H1 (cell line): ENCODE measurements around the gene SEMA4D. TPM values are rescaled to one million over a fixed set of nuclear protein-coding genes. Genes with fewer than 3 reads are reported as not detected.

Experiments used
- CTCF ChIA-PET: fragments of 300-600 bp; sonication (Branson Sonifier 250); formaldehyde crosslinking; loops from one replicate; lab custom pipeline; 2021; ENCODE audit not compliant: partially characterized antibody; lab: Charles Lee
- POLR2A ChIA-PET: fragments of 300-600 bp; sonication (Branson Sonifier 250); formaldehyde crosslinking; loops from one replicate; lab custom pipeline; 2021; ENCODE audit warnings: inconsistent platforms; ENCODE audit not compliant: partially characterized antibody; lab: Charles Lee
- DNase-seq, 2 experiments: peaks; one replicate each; pipeline versions ENCODE4 v3.0.0 to v3.0.0-alpha.2; 2010 to 2022; ENCODE audit warnings: low spot score in 2 of 2, low read depth in 1 of 2, mixed read lengths in 1 of 2
- FAIRE-seq: peaks from 2 replicates; lab custom pipeline; 2011; peaks lifted over from hg19 to GRCh38; lab: Jason Lieb, UNC
- H2AFZ ChIP-seq: 2 replicates; pipeline ENCODE4 v1.8.1; 2012; ENCODE audit warnings: low read length, inconsistent platforms
- H2AK5ac ChIP-seq: 2 replicates; pipeline ENCODE4 v1.6.1; 2013; ENCODE audit warnings: low read depth, low read length
- H2BK120ac ChIP-seq: replicated peaks from 2 replicates; pipeline ENCODE3; 2013; ENCODE audit warnings: low read depth, low read length, inconsistent platforms
- H2BK12ac ChIP-seq: 2 replicates; pipeline ENCODE4 v1.6.1; 2013; ENCODE audit warnings: low read depth, low read length
- H2BK15ac ChIP-seq: 2 replicates; pipeline ENCODE4 v1.6.1; 2013; ENCODE audit warnings: low read length
- H2BK20ac ChIP-seq: 2 replicates; pipeline ENCODE4 v1.6.1; 2013; ENCODE audit warnings: low read length
- H2BK5ac ChIP-seq: 2 replicates; pipeline ENCODE4 v1.6.1; 2013; ENCODE audit warnings: low read depth, low read length
- H3K14ac ChIP-seq: 2 replicates; pipeline ENCODE4 v1.6.1; 2013; ENCODE audit warnings: inconsistent platforms; ENCODE audit not compliant: insufficient read length
- H3K18ac ChIP-seq: 2 replicates; pipeline ENCODE4 v1.6.1; 2013; ENCODE audit warnings: low read length; ENCODE audit errors: extremely low read depth
- H3K23ac ChIP-seq: 2 replicates; pipeline ENCODE4 v1.6.1; 2013; ENCODE audit warnings: inconsistent platforms; ENCODE audit not compliant: insufficient read length
- H3K23me2 ChIP-seq: 2 replicates; pipeline ENCODE4 v1.6.1; 2013; ENCODE audit warnings: low read depth, low read length
- H3K27ac ChIP-seq: 2 replicates; pipeline ENCODE4 v1.6.1; 2011; ENCODE audit warnings: low read depth, low read length, inconsistent platforms
- H3K27me3 ChIP-seq, 4 experiments: replicated peaks in 1 of 4; 1 replicate in 1 of 4; 2 replicates in 3 of 4; pipeline versions ENCODE4 v1.6.1 to v1.8.1; 2011 to 2013; ENCODE audit warnings: low read length in 3 of 4, mild to moderate bottlenecking in 3 of 4, inconsistent platforms in 2 of 4, mixed read lengths in 2 of 4, moderate library complexity in 1 of 4; ENCODE audit not compliant: control insufficient read depth in 3 of 4, insufficient read depth in 3 of 4; ENCODE audit errors: extremely low read depth in 1 of 4
- H3K36me3 ChIP-seq, 4 experiments: 2 replicates each; pipeline versions ENCODE4 v1.6.1 to v1.8.1; 2011 to 2013; ENCODE audit warnings: mild to moderate bottlenecking in 4 of 4, low read length in 3 of 4, moderate library complexity in 2 of 4, control low read depth in 1 of 4, inconsistent platforms in 1 of 4; ENCODE audit not compliant: insufficient read depth in 4 of 4, control insufficient read depth in 2 of 4
- H3K4ac ChIP-seq: replicated peaks from 2 replicates; pipeline ENCODE3; 2013; ENCODE audit warnings: low read length, low read depth, mixed read lengths, inconsistent platforms; ENCODE audit not compliant: insufficient read length
- H3K4me1 ChIP-seq, 4 experiments: replicated peaks in 1 of 4; 1 replicate in 1 of 4; 2 replicates in 3 of 4; pipeline versions ENCODE4 v1.6.1 to v1.8.1; 2011 to 2013; ENCODE audit warnings: low read length in 3 of 4, inconsistent platforms in 2 of 4, mixed read lengths in 1 of 4; ENCODE audit not compliant: insufficient read depth in 4 of 4, control insufficient read depth in 3 of 4
- H3K4me2 ChIP-seq, 2 experiments: 2 replicates each; pipeline versions ENCODE4 v1.6.1 to v1.8.1; 2011 to 2013; ENCODE audit warnings: low read depth in 2 of 2, low read length in 2 of 2, control low read depth in 1 of 2, inconsistent platforms in 1 of 2, mild to moderate bottlenecking in 1 of 2; ENCODE audit not compliant: insufficient read depth in 1 of 2
- H3K4me3 ChIP-seq, 4 experiments: fragments of 200-600, 300-600 bp in 1 of 4; sonication (generic), shearing (Covaris generic), sonication (Bioruptor Twin) in 1 of 4; 2 replicates each; pipeline versions ENCODE4 v1.5.1 to v1.8.1; 2011 to 2016; ENCODE audit warnings: low read length in 4 of 4, low read depth in 3 of 4, control low read depth in 2 of 4, inconsistent platforms in 2 of 4, mild to moderate bottlenecking in 2 of 4, mixed read lengths in 1 of 4, moderate library complexity in 1 of 4; ENCODE audit not compliant: insufficient read depth in 2 of 4; ENCODE audit errors: extremely low read depth in 1 of 4
- H3K56ac ChIP-seq: replicated peaks from 2 replicates; pipeline ENCODE3; 2013; ENCODE audit warnings: low read depth, mild to moderate bottlenecking, mixed read lengths, low read length, inconsistent platforms; ENCODE audit not compliant: insufficient read length
- H3K79me1 ChIP-seq: 2 replicates; pipeline ENCODE4 v1.6.1; 2013; ENCODE audit warnings: low read depth, low read length, control low read depth
- H3K79me2 ChIP-seq, 2 experiments: 2 replicates each; pipeline versions ENCODE4 v1.6.1 to v1.8.1; 2012 to 2013; ENCODE audit warnings: low read length in 2 of 2, mild to moderate bottlenecking in 2 of 2, inconsistent platforms in 1 of 2; ENCODE audit not compliant: insufficient read depth in 2 of 2, control insufficient read depth in 1 of 2
- H3K9ac ChIP-seq, 4 experiments: replicated peaks in 1 of 4; 1 replicate in 1 of 4; 2 replicates in 3 of 4; pipeline versions ENCODE4 v1.6.1 to v1.8.1; 2011 to 2013; ENCODE audit warnings: low read depth in 3 of 4, low read length in 3 of 4, control low read depth in 2 of 4, mild to moderate bottlenecking in 2 of 4, moderate library complexity in 2 of 4, inconsistent platforms in 1 of 4; ENCODE audit errors: extremely low read depth in 1 of 4
- H3K9me3 ChIP-seq, 2 experiments: 2 replicates each; pipeline versions ENCODE4 v1.6.1 to v1.8.1; 2012 to 2013; ENCODE audit warnings: mild to moderate bottlenecking in 2 of 2, moderate library complexity in 2 of 2, control low read depth in 1 of 2, inconsistent platforms in 1 of 2, low read depth in 1 of 2, low read length in 1 of 2, mixed read lengths in 1 of 2; ENCODE audit not compliant: insufficient read depth in 2 of 2
- H4K20me1 ChIP-seq, 2 experiments: replicated peaks in 1 of 2; 2 replicates each; pipeline versions ENCODE3 to v1.8.1; 2011 to 2013; ENCODE audit warnings: inconsistent platforms in 2 of 2, low read length in 2 of 2, mild to moderate bottlenecking in 1 of 2; ENCODE audit not compliant: insufficient read depth in 2 of 2, control insufficient read depth in 1 of 2
- H4K5ac ChIP-seq: 2 replicates; pipeline ENCODE4 v1.6.1; 2013; ENCODE audit warnings: low read length, low read depth, mixed read lengths, inconsistent platforms; ENCODE audit not compliant: insufficient read length
- H4K8ac ChIP-seq: 2 replicates; pipeline ENCODE4 v1.8.0; 2013; ENCODE audit warnings: mild to moderate bottlenecking, moderate library complexity, low read length, inconsistent platforms; ENCODE audit not compliant: insufficient read depth; ENCODE audit errors: extremely low read depth
- H4K91ac ChIP-seq: replicated peaks from 2 replicates; pipeline ENCODE3; 2013; ENCODE audit warnings: low read length, mixed read lengths, inconsistent platforms; ENCODE audit not compliant: insufficient read length
- ATF2 ChIP-seq: IDR thresholded peaks from 2 replicates; pipeline ENCODE4 v1.6.1; 2012; ENCODE audit warnings: low read length, inconsistent platforms
- CTBP2 ChIP-seq: IDR thresholded peaks from 2 replicates; pipeline ENCODE4 v1.7.0; 2011; ENCODE audit warnings: borderline replicate concordance, mild to moderate bottlenecking, moderate library complexity, mixed read lengths, low read length; ENCODE audit not compliant: insufficient read depth, insufficient read length
- POLR2A ChIP-seq, 2 experiments: IDR thresholded peaks; 1 replicate in 1 of 2; 2 replicates in 1 of 2; pipeline ENCODE4 v1.6.1; 2011; ENCODE audit warnings: low read depth in 2 of 2, low read length in 2 of 2, mild to moderate bottlenecking in 2 of 2; ENCODE audit errors: control extremely low read depth in 1 of 2
- RXRA ChIP-seq: IDR thresholded peaks from 2 replicates; pipeline ENCODE4 v1.6.1; 2011; ENCODE audit warnings: low read depth, mild to moderate bottlenecking, low read length, moderate library complexity; ENCODE audit not compliant: insufficient read depth
- WGBS, 2 experiments: shearing (Covaris generic) in 1 of 2; methylation state at CpG; one replicate each; pipeline versions ENCODE4 v1.1.6 to v1.1.7; 2013 to 2015; ENCODE audit warnings: low lambda C conversion rate in 2 of 2, mixed read lengths in 2 of 2, inconsistent platforms in 1 of 2, low coverage in 1 of 2, missing lambda C conversion rate in 1 of 2; ENCODE audit not compliant: insufficient replicate concordance in 2 of 2, insufficient coverage in 1 of 2, insufficient read length in 1 of 2; ENCODE audit errors: extremely low coverage in 1 of 2, missing lambda C conversion rate in 1 of 2; 5-methylcytosine and 5-hydroxymethylcytosine counted together
- polyA plus RNA-seq, 7 experiments: library from polyadenylated mRNA; depleted of rRNA in 3 of 7; stranded (reverse) in 5 of 7; unstranded in 2 of 7; fragments of >200 nt in 5 of 7; fragments of 200-250 nt in 2 of 7; gene quantifications; 1 replicate in 5 of 7; 2 replicates in 1 of 7; 4 replicates in 1 of 7; pipeline versions ENCODE4 v1.2.1 to v1.2.3, GENCODE V29; 2011 to 2013; ENCODE audit warnings: missing spikeins in 2 of 7, mixed read lengths in 2 of 7
- total RNA-seq: library from RNA; stranded (reverse); fragmentation: NEBNext Ultra II Directional; extraction: Animal tissue kit (Norgen Biotek cat#: 25700); gene quantifications from 2 replicates; pipeline ENCODE4 v1.2.1, GENCODE V29; 2021

Gene SEMA4D
- total and polyA plus RNA-seq, 2 of the 8 experiments (the other 6 are each of a cell fraction or from before 2014, with no cell fraction given), result 21.0 to 70.4 TPM

- H3K23ac ChIP-seq, result no peak overlapping the region
- no peak overlapping the region for H2BK20ac ChIP-seq
- H3K18ac ChIP-seq, result no peak overlapping the region
- no peak overlapping the region for H2AK5ac ChIP-seq
- H3K23me2 ChIP-seq, result no peaks in the 10 kb centered on the region
- H2BK120ac ChIP-seq, result no peak overlapping the region
- no peaks in the 10 kb centered on the region for H3K4me1 ChIP-seq
- H4K20me1 ChIP-seq, result no peaks in the 10 kb centered on the region
- H2BK12ac ChIP-seq, result no peak overlapping the region
- no peak overlapping the region for H3K56ac ChIP-seq
- H3K4me3 ChIP-seq, result no peak overlapping the region
- H3K27me3 ChIP-seq, result no peaks in the 10 kb centered on the region; a peak in 1 of 7 replicates
- no peak overlapping the region for H2BK5ac ChIP-seq
- H3K9ac ChIP-seq, result no peak overlapping the region
- FAIRE-seq (no peak), DNase-seq (no peak)
- CTCF ChIA-PET, result interaction anchor here (1.0 to 1.3 kb wide), 4 partner anchors 11 to 98 kb away, joined by 3 to 6 read pairs (median 5); no protein-coding TSS in a partner anchor
- H2BK15ac ChIP-seq, result no peak overlapping the region
- no peak overlapping the region for H4K8ac ChIP-seq
- no peak overlapping the region for H3K14ac ChIP-seq
- 0 out of 4 replicates have a peak, but pooled peaks cover 0 to 6% of the 10 kb centered on the region in 2 experiments for H3K9me3 ChIP-seq
- H3K4ac ChIP-seq, result no peak overlapping the region
- POLR2A ChIA-PET, result interaction anchor here (1.0 kb wide), 1 partner anchor 77 kb away, joined by 3 read pairs; no protein-coding TSS in a partner anchor
- H4K5ac ChIP-seq, result no peak overlapping the region
- H3K27ac ChIP-seq, result no peak overlapping the region
- no peaks in the 10 kb centered on the region for H3K79me1 ChIP-seq
- H3K36me3 ChIP-seq, result no peaks in the 10 kb centered on the region
- no peaks in the 10 kb centered on the region for H3K79me2 ChIP-seq
- H4K91ac ChIP-seq, result no peak overlapping the region
- no peak overlapping the region for H2AFZ ChIP-seq
- 75% methylated on average over 3 of the region's 3 CpGs; no CpG with 5 or more reads in 1 of the 2 experiments for WGBS, 2 experiments
- no peak overlapping the region for H3K4me2 ChIP-seq
- TF ChIP-seq CTBP2 (no peak), POLR2A (IDR thresholded peaks at IDR 0.05; ENCODE audit: control extremely low read depth in 1 of 2, low read depth in 2 of 2, low read length in 2 of 2) (no peak), RXRA (no peak), ATF2 (no peak)
These were observed 28.8 kb upstream of the SEMA4D start for GRCh38 chr9:89526667-89527066.
